NT2/D1 (cell line): ENCODE measurements around the gene PAPPA.

Experiments used
- DNase-seq: peaks from one replicate; pipeline ENCODE4 v3.0.0-alpha.2; 2011; ENCODE audit warnings: low read depth, low spot score
- H3K27me3 ChIP-seq: 2 replicates; pipeline ENCODE4 v1.6.0; 2011; ENCODE audit warnings: mild to moderate bottlenecking; ENCODE audit not compliant: insufficient read length, insufficient read depth
- H3K36me3 ChIP-seq: 2 replicates; pipeline ENCODE4 v1.6.1; 2011; ENCODE audit warnings: mild to moderate bottlenecking, low read length, mixed read lengths; ENCODE audit not compliant: insufficient read depth, insufficient read length
- H3K4me1 ChIP-seq: 2 replicates; pipeline ENCODE4 v1.5.1; 2011; ENCODE audit not compliant: insufficient read depth, insufficient read length
- H3K4me3 ChIP-seq: 2 replicates; pipeline ENCODE4 v1.5.1; 2011; ENCODE audit warnings: low read depth; ENCODE audit not compliant: insufficient read length
- H3K9ac ChIP-seq: 2 replicates; pipeline ENCODE4 v1.6.0; 2011; ENCODE audit warnings: low read depth; ENCODE audit not compliant: insufficient read length
- H3K9me3 ChIP-seq: 2 replicates; pipeline ENCODE4 v1.5.1; 2011; ENCODE audit warnings: mild to moderate bottlenecking, low read length; ENCODE audit not compliant: insufficient read depth
- SUZ12 ChIP-seq: IDR thresholded peaks from 2 replicates; pipeline ENCODE4 v1.6.1; 2011; ENCODE audit not compliant: insufficient read length, insufficient read depth; ENCODE audit errors: extremely low read depth
- YY1 ChIP-seq: IDR thresholded peaks from 2 replicates; pipeline ENCODE4 v1.6.1; 2011; ENCODE audit not compliant: insufficient read length, insufficient read depth
- ZNF274 ChIP-seq: IDR thresholded peaks from 2 replicates; pipeline ENCODE4 v1.6.1; 2011; ENCODE audit warnings: mild to moderate bottlenecking, low read depth, low read length

Gene PAPPA

DNA sequence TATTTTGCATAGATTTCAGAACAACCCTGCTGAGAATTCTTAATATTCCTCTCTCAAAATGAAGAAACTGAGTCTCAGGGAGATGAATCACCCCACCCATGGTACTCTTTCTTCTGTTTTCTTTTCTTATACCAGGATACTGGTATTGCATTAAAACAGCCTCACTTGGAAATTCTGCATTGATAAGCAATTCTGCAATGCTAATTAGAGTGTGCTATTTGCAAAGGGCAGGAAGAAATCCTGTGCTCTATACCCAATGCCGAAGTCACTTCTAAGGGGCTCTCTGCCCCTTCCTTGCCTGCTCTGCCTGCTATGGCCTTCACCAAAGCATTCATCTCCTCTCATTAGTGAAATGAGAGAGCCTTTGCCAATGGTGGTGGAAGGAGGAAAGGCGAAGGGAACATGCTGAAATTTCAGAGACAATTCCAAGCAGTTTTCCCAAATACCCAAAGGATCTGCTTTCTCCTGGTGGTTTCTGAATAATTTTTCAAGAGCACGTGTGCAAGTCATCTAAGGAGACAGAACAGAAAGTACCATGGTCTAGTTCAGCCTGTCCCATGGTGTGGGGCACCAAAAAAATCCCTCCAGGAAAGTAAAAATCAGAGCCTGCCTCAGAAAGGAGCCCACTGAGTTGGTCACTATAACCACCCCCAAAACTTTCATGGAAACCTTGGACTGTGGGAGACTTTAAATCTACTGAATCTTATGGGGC is 156.5 kb downstream of the PAPPA start:
- no peak overlapping the region for H3K4me3 ChIP-seq
- no peak for DNase-seq
- H3K36me3 ChIP-seq, result peaks cover 11% of the 10 kb centered on the region
- no peak overlapping the region for H3K9ac ChIP-seq
- no peaks in the 10 kb centered on the region for H3K27me3 ChIP-seq
- H3K9me3 ChIP-seq, result no peaks in the 10 kb centered on the region
- TF ChIP-seq ZNF274, result no peak
- no peak for TF ChIP-seq SUZ12
- TF ChIP-seq YY1, result no peak
- no peaks in the 10 kb centered on the region for H3K4me1 ChIP-seq

DNA sequence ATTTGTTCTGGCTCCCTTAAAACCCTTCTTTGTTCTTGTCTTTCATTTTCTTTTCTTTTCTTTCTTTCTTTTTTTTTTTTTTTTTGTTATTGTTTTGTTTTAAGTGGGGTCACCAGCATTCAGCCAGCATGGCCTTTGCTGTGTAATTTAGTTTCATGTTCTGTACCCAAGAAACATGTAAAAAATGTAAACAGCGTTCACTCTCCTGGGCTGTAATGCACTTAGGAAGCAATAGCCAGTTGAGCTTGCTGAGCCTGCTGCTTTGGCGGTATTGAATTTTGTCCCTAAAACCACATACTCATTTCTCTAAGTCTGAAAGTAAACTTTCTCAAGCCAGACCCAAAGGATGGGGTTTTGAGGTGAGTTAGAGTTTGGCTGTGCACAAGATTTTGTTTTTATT is 158.6 kb downstream of the PAPPA start:
- TF ChIP-seq YY1, result no peak
- TF ChIP-seq SUZ12, result no peak
- TF ChIP-seq ZNF274, result no peak
- Histone ChIP-seq H3K4me3 (no peak overlapping the region), H3K9ac (no peak overlapping the region), H3K4me1 (no peaks in the 10 kb centered on the region), H3K36me3 (peaks cover 9% of the 10 kb centered on the region), H3K9me3 (no peaks in the 10 kb centered on the region), H3K27me3 (no peaks in the 10 kb centered on the region)
- DNase-seq, result no peak

DNA sequence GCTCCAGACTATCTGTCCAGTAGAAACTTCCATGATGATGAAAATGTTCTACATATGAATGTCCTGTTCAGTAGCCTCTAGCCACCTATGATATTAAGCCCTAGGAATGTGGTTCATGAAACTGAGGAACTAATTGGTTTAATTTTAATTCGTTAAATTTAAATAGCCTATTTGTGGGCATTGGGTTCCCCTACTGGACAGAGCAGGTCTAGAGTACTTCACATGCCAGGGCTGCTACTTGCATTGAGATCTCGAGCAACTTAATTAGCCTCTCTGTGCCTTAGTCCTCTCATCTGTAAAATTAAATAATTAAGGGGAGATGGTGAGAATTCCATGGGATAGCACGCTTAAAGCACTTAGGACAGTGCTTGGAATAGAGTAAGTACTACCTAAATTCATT is 160.0 kb downstream of the PAPPA start:
- Histone ChIP-seq H3K4me3 (no peak overlapping the region), H3K4me1 (peaks cover under 1% of the 10 kb centered on the region), H3K9ac (no peak overlapping the region), H3K36me3 (peaks cover 11% of the 10 kb centered on the region), H3K27me3 (no peaks in the 10 kb centered on the region), H3K9me3 (no peaks in the 10 kb centered on the region)
- no peak for TF ChIP-seq SUZ12
- DNase-seq, result no peak

DNA sequence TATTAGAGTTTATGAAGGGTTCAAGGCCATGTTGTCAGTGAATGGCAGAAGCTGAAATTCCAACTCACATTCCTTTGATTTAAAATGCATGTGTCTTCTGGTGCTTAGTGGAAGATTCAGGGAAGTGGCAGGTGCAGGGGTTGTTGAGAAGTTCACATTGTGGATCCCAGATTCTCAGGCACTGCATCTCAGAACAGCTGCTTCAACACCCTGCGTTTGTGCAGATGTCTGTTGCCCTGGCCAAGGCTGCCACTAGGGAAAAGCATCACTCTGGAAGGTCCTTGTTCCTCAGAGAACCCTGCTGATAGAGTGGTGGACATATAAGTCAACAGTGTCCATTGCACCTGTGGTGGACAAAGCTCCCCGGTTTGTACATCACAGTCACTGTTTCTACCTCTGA is 162.7 kb downstream of the PAPPA start:
- no peak for DNase-seq
- Histone ChIP-seq H3K4me1 (peaks cover 3% of the 10 kb centered on the region), H3K9me3 (no peaks in the 10 kb centered on the region), H3K9ac (no peak overlapping the region), H3K27me3 (no peaks in the 10 kb centered on the region), H3K36me3 (peaks cover 11% of the 10 kb centered on the region), H3K4me3 (no peak overlapping the region)
- no peak for TF ChIP-seq SUZ12
- TF ChIP-seq ZNF274, result no peak
- no peak for TF ChIP-seq YY1

DNA sequence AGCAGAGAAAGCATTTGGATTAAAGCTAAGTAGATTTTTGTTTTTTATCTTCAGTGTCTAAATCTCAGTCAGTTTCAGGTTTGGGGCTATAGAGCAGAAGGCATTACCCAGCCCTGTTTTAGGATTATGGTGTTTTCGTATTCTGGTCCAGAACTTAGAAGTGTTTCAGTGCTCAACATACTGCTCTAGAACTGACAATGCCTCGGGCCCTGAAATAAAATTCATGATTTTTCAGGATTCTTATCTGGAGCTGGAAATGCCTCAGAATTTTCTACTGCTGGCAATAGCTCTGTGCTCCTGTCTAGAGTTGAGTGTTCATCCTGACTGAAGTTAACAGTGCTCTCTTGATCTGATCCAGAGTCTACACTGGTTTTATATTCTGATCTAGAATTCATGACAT is 163.9 kb downstream of the PAPPA start:
- Histone ChIP-seq H3K27me3 (no peaks in the 10 kb centered on the region), H3K4me1 (peaks cover 3% of the 10 kb centered on the region), H3K9ac (no peak overlapping the region), H3K36me3 (peaks cover 11% of the 10 kb centered on the region), H3K4me3 (no peak overlapping the region), H3K9me3 (no peaks in the 10 kb centered on the region)
- no peak for DNase-seq
- no peak for TF ChIP-seq ZNF274
- no peak for TF ChIP-seq SUZ12
- TF ChIP-seq YY1, result no peak

DNA sequence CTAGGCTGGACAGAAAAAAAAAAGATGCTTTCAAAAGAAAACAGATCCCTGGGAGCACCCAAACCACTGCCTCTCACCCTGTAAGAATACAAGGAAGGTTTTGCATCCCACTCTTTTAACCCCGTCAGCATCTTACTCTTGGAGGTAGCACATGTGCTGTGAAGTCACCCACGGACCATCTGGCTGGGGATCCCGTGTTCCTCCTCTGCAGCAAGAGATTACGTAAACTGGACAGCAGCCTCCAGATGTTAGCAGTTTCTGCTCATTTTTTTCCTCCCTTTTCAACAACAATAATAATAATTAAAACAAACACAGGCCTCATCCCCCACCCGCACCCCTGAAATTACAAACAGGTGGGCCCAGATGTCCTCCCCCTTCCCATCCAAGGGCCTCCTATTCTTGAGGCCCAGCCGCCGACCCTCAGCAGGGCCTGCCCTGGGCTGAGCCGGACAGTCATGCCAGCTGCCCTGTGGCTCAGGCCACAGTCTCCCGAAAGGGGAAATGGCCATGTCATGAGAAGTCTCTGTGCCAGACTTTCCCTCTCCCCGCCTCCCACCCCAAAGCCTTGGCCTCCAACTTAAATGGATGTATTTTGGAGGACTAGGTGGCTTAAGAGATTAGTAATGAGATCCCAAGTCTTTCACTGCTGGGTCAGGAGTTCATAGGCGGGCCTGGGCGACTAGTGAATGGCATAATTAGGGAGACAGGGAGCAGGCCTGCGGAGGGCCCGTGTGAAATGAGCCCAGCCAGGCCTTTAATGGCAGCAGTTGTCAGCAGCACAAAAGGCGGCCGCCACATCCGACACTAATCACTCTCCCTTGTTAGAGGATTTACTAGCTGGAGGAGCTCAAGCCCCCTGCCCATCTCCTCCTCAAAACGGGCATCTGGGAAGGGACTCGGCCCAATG is 165.1 kb downstream of the PAPPA start:
- Histone ChIP-seq H3K36me3 (peaks cover 11% of the 10 kb centered on the region), H3K9ac (no peak overlapping the region), H3K4me3 (no peak overlapping the region), H3K9me3 (no peaks in the 10 kb centered on the region), H3K27me3 (no peaks in the 10 kb centered on the region), H3K4me1 (peaks cover 6% of the 10 kb centered on the region)
- DNase-seq, result no peak
- no peak for TF ChIP-seq SUZ12
- no peak for TF ChIP-seq YY1
- TF ChIP-seq ZNF274, result no peak

DNA sequence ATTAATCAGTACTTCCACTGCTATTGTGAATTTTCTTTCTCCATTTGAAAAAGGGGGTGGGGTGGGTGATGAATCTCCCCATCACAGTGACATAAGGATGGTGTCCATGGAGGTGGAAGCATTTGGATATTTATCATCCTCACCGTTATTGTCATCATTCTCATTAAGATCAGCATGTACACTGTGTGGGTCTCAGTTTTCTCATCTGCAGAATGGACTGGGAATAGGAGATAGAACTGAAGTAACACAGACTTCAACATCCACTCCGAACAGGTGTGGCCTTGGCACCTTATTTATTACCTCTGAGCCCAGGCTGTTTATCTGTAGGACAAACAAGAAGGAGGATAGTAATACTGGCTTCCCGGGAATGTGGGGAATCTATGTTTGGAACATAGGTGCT is 165.9 kb downstream of the PAPPA start:
- H3K4me3 ChIP-seq, result no peak overlapping the region
- peaks cover 8% of the 10 kb centered on the region for H3K4me1 ChIP-seq
- H3K9ac ChIP-seq, result no peak overlapping the region
- H3K9me3 ChIP-seq, result no peaks in the 10 kb centered on the region
- TF ChIP-seq YY1 (no peak), SUZ12 (no peak), ZNF274 (no peak)
- DNase-seq, result no peak
- no peaks in the 10 kb centered on the region for H3K27me3 ChIP-seq
- H3K36me3 ChIP-seq, result peaks cover 12% of the 10 kb centered on the region
